NOMO-1 (cell line): Measurements from ENCODE around the gene CD81.
"Not testable (repeated sequence)": the region's sequence is repeated elsewhere in the genome, so short reads cannot be mapped to it uniquely, and the experiment has no call there.

Experiments used
- DNase-seq, 2 experiments: peaks; one replicate each; lab custom pipeline; 2025; ENCODE audit not compliant: unreplicated experiment in 2 of 2; lab: John Stamatoyannopoulos, UW

CD81 gene

DNA sequence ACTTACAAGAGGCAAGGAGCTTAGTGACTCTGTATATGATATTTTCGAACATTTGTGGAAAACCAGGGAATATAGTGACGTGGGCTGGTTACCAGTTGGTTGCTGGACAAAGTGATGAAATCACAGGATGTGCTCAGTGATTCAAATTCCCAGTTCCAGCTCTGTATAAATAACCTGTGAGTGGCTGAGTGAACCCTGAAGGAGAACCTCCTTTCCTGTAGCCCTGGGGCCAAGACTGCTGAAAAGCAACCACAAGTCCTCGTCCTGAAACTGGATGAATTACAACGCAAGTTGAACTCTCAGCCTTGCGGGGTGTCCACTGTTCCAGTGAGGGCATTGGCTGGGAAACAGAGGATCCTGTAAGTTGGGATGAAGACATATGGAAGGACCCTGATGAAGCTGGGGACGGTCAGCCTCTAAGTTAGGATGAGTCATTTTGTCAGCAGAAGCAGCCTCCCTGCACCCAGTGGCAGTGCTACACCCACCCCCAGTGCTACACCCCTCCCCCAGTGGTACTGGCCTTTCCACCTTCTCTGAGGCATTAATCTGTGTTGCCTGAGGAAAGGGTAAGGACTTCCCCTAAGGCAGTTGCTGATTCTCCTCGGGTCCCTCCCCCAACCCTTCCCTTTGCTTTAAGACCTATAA is 22.0 kb upstream of the CD81 start:
- DNase-seq, result no peak

DNA sequence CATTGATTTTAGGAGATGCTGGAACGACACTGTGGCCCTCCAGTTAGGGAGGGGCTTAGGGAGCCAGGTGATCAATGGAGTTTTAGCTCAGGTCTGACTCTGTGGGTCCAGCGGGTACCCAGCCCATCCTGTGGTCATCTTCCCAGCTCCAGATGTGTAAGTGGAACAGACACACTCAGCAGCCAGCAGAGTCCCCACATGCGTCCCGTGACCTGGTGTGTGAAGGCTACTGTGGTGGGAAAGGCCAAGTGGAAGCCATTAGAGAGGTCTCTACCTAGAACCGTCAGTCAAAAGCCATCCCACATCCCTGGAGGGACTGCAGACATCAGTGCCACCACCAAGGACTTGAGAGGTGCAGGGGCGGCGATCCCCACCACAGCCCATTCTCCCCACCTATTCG is 19.9 kb upstream of the CD81 start:
- DNase-seq, result no peak

DNA sequence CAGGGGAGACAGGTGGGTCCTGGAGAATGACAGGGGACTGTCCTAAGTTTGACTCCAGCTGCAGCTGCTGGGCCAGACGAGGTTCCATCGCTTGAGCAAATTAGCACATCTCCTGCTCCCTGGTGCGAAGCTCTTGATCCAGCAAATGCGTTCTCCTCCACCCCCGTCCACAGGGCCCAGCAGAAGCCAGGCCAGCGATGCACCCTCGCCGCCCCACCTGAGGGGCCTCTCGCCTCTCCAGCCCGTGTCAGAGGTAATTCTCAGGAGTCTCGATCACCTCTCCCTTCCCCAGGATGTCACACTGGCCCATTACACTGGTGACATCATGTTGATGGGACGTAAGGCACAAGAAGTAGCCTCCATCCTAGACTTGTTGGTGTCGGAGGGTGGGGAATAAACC is 19.5 kb upstream of the CD81 start:
- DNase-seq, result not testable (repeated sequence)

DNA sequence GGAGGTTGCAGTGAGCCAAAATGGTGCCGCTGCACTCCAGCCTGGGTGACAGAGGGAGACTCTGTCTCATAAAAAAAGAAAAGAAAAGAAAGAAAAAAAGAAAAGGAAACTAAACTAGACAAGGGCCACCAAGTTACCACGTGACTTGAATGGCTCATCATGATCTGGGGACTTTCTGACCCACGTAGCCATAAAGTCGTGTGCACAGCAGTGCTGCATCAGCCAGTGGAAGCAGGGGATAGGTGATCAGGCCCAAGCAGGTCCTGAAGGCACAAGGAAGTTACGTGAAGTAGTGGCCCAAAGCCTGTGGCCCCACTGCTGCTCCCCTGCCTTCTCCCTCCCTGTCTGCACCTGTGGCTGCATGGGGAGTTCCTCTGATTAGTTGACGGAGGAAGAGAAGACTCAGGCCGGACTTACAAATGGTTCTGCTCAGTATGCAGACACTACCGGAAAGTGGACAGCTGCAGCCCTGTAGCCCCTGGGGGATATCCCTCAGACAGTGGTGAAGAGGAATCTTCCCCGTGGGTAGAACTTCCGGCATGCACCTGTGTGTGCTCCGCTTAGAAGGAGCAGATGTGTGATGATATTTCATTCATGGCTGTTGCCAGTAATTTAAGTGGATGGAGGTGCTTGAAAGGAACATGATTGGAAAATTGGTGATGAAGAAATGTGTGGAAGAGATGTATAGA is 18.2 kb upstream of the CD81 start:
- no peak for DNase-seq

DNA sequence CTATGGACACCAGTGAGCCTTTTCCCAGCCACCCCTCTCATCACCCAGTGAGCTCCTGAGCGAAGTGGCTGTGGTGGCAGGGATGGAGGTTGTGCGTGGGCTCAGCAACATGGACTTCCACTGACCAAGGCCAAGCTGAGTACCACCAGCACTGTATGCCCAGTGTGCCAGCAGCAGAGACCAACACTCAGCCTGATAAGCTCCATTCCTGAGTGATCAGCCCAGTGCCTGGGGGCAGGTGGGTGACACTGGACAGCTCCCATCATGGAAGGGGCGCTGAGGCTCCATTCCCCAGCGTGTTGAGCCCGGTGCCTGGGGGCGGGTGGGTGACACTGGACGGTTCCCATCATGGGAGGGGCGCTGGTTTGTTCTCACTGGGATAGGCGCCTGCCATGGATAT is 17.6 kb upstream of the CD81 start:
- DNase-seq, result no peak

DNA sequence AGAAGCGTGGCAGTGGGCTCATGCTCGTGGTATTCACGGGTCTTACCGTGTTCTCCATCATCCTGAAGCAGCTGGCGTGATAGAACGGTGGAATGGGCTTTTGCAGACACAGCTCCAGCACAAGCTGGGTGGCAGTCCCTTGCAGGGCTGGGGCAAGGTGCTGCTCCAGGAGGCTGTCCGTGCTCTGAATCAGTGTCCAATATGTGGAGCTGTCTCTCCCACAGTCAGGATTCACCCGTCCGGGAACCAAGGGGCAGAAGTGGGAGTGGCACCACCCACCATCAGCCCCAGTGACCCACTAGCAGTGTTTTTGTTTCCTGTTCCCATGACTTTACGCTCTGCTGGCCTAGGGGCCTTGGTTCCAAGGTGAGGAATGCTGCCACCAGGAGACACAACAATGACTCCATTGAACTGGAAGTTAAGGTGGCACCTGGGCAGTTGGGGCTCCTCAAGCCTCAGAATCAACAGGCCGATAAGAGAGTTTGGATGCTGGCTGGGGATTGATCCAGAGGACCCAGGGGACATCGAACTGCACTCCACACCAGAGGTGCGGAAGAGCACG is 16.9 kb upstream of the CD81 start:
- DNase-seq, result no peak

DNA sequence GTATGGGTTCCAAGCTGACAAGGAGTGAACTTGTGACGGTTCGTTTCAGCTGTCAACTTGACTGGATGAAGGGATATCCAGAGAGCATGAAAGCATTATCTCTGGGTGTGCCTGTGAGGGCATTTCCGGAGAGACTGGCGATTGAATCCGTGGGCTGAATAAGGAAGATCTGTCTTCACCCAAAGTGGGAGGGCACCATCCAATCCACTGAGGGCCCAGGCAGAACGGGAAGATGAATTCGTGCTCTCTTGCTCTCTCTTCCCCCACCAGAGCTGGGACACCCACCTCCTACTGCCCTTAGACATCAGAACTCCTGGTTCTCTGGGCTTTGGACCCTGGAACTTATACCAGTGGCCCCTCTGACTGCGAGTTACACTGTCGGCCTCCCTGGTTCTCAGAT is 15.5 kb upstream of the CD81 start:
- DNase-seq, result no peak

DNA sequence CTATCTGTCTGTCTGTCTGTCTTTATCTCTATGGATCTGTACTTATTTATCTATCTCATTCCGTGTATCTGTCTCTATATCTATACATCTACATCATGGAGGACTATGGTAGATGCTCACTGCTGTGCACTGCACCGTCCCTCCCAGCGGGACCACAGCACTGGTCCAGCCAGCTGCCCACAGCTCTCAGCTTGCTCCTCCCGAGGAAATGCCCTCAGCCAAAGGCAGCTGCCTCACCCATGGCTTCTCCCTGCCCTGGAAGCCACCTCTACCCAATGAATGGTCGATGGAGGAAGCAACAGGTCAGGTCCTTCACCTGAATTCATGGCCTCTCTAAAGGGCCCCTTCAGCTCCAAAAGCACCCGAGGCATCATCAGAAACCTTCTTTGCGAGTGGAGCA is 14.7 kb upstream of the CD81 start:
- DNase-seq, result no peak

DNA sequence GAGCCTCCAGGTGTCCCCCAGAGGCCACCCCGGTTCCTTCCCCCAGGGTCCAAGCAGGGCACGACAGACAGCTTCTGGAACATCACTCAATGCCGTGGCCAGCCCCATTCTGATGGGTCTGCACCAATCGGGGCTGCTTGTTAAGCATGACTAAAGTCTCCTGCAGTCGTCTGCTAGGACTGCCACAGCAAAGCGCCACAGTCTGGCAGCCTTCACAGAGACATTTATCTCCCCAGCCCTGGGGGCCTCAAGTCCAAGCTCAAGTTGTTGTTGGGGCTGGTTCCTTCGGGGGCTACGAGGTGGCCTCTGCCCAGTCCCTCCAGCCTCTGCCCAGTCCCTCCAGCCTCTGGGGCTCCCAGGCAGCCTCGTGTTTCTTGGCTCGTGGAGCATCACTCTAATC is 14.0 kb upstream of the CD81 start:
- no peak for DNase-seq

DNA sequence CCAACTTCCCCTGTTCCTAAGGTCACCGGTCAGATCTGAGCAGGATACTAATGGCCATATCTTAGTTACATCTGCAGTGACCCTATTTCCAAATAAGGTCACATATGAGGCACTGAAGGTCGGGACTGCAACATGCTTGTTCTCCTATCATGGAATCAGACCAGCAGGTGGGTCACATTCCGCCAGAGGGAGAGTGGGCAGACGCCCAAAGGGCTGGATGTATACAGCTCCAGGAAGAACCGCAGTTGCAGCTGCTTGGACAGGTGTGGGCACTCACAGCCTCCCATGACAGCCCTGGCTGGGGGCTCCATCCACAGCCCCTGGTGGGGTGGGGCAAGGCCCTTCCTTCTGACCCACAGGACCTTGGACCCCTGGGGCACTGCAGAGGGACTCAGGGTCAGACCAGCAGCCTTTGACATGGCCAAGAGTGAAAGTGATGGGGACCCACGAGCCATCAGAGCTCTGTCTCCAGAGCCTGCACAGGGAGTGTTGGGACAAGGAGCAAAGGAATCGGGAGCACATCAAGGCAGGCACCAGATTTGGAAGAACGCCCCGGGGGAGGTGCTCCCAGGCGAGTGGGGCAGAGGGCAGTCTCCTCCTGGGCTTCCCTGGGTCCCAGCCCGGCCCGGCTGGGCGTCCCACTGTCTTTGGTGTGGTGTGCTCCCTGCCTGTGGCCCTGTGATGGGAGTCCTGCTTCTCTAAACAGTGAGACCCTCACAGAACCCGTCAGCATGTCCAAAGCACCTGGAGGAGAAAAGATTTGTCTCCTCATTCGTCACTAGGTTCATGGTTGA is 13.3 kb upstream of the CD81 start:
- no peak for DNase-seq

DNA sequence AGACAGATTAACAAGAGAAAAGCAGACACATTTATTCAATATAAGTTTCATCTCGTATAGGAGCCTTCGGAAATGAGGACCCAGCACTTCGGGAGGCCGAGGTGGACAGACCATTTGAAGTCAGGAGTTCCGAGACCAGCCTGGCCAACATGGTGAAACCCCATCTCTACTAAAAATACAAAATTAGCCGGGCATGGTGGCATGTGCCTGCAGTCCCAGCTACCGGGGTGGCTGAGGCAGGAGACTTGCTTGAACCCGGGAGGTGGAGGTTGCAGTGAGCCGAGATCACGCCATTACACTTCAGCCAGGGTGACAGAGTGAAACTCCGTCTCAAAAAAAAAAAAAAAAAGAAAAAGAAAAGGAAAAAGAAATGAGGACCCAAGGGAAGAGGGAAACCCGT is 12.7 kb upstream of the CD81 start:
- not testable (repeated sequence) for DNase-seq

DNA sequence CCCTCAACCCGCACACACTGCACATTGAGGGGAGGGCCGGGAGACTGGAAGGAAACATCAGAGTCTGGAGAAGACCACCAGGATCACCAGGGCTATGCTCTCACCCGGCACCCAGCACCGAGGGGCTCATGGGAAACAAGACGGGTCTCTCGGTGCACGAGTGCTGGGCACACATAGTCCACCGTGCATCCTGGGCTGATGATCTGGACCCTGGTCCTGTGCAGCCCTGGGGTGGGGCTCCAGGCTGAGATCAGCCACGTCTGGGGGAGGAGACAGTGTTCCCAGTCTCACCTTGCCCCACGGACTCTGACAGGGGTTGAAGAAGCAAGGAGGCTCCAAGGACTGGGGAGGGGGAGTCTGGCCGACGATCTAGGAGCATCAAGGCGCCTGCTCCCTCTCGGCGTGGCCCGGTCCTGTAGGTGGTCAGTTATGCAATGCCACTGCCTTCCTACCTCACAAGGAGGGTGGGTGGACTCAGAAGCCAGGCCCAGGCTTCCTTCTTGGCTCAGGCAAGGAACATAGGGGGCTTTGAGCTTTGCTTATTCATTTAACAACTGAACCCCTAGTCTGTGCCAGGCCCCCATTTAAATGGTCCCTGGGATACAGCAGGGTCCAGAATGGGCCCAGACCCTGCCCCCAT is 11.4 kb upstream of the CD81 start:
- no peak for DNase-seq

DNA sequence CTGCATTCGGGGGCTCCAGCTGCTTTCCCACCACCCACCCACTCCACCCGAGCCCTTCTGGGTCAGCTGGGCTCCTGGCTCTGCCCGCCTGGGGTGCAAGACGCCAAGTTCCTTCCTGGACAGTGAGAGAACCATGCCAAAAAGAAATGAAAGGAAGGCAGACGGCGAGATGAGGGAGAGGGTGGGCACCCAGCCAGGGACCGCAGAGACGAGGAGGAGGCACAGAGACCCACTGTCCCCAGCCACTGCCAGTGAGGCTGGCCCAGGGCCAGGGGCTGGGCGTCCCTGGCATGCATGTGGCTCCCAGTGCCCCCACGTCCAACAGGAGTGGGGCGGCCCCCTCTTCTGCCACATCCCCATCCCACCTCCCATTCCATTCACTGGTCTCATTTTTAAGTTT is 10.8 kb upstream of the CD81 start:
- no peak for DNase-seq

DNA sequence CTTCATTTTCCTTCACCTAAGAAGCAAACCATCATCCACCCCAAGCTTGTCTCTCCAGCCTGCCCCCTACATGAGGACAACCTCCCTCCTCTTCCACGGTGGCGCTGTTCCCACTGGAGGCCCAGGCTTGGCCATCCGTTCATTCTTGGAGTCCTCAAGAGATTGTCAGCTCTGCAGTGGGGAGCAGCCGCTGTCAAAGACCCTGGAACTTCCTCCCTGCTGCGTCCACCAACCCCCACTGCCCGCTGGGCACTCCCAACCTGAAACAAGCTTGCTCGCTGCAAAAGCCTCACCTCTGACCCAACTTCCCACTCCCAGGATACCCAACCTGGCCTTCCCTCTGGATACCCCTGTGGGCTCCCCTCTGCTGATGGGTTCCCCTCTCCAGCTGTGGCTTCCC is 10.4 kb upstream of the CD81 start:
- DNase-seq, result no peak

DNA sequence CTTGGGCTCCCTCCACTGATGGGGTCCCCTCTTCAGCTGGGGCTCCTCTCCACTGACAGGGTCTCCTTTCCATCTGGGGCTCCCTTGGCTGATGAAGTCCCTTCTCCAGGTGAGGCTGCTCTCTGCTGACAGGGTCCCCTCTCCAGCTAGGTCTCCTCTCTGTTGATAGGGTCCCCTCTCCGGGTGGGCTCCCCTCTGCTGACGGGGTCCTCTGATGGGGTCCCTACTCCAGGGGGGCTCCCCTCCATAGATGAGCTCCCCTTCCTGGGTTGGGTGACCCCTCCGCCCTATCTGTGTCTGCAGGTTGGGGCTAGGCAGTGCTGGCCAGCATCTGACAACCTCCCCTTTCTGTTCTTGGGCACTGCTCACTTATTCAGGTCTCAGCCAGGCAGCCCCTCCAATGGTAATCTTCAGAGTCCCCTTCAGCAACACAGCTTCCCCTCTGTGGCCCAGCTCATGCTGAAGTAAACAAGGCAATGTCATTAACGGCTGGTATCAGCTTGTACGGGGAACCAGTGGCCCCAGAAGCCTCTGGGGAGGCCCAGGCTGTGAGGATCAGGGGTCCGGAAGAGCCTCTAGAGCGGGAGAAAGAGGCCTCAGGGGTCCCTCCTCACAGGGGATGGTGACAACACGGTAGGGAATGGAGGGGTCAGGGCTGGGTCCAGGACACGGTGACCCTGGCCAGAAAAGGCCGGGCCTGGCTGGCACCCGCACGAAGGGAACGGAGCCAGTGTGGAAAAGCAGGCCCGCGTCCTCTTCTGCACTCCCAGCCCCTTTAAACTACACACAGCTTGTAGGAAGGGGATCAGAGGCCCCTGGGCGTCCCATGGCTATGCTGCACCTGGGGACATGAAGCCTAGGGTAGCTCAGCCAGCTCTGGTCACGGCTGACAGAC is 9.6 kb upstream of the CD81 start:
- no peak for DNase-seq

DNA sequence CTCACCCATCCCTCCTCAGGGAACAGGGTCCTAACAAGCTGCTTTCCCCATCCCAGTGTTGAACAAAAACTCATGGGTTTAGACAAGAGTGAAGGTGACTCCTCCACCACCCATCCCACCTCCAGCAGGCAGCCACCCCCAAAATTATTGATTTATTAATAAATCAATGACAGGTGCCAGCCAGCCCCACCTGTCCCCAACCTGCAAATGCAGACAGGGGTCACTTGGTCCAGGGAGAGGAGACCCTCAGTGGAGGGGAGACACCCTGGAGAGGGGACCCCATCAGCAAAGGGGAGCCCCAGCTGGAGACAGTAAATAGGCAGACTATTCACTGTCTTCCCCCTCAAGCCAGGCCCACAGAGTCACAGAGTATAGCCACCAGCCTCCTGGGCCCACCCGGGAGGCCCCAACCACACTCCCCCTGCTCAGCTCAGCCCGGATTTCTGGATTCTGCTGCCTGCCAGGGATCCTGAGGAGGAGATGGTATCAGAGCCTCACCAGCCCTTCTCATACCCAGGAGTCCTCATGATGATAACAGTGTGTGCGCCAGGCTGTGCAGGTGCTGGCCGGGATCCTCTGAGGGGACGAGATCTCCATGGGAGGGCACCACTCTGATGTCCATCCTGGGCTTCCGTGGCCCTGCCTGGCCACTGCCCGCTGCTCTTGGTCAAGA is 8.8 kb upstream of the CD81 start:
- no peak for DNase-seq

DNA sequence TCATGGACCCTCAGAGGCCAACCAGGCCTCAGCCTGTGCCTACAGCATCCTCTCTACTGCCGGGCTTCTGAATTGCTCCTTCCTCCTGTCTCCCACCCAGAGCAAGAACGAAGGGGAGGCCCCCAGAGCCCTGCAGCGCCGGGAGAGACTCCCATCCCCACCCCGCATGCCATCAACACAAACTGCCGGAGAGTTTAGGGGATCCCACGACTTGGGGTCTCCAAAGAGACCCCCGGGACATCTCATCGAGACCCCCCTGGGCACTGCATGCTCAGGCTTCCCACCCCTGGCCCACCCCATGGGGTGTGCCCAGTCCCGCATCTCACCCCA is 8.3 kb upstream of the CD81 start:
- DNase-seq, result no peak

DNA sequence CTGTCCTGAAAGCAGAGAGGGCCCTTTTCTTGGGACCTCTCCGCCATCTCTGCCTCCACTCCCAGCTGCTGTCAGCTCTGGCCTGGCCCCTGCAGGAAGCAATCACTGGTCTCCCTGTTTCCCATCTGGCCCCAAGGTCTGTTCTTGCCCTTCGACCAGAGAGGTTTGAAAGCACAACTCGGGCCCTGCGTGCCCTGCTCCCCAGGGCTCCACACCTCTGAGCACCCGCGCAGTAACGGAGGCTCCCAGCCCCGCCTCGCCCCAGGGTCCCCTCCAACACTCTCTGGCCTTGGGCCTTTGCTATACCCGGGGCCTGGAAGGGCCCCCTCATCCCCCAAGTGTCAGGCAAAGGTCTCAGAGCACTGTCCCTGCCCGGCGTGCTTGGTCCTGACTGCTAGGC is 7.8 kb upstream of the CD81 start:
- no peak for DNase-seq

DNA sequence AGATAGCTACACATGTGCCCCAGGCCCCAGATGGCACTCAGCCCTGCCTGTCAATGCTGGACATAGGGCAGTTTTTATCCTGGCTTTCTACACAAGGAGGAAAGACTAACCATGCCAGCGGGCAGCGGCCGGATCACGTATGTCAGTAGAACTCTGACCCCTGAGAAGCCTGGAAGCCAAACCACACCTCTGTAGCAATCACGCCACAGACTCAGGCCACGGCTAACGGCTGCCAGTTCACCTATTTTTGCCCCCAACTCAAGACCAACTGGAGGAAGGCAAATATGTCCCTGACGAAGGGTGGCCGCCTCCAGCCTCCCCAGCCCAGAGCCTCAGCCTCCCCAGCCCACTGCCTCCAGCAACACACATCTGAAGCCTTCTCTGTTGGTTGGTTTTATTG is 7.2 kb upstream of the CD81 start:
- DNase-seq, result no peak
